SJCRH30 (cell line): ENCODE measurements around the gene SUGCT. TPM values are rescaled to one million over a fixed set of nuclear protein-coding genes. Genes with fewer than 3 reads are reported as not detected.
"Not testable (repeated sequence)": the region's sequence is repeated elsewhere in the genome, so short reads cannot be mapped to it uniquely, and the experiment has no call there.

Source experiments
- DNase-seq, 2 experiments: peaks; one replicate each; pipeline ENCODE4 v3.0.0-alpha.2; 2015 to 2020
- H3K27ac ChIP-seq: fragments of 250-450 bp; sonication (Bioruptor Pico); 2 replicates; pipeline ENCODE4 v1.5.1; 2020; ENCODE audit warnings: mild to moderate bottlenecking, moderate library complexity
- H3K27me3 ChIP-seq: fragments of 250-450 bp; sonication (Bioruptor Pico); 2 replicates; pipeline ENCODE4 v1.5.1; 2020; ENCODE audit warnings: mild to moderate bottlenecking, moderate library complexity
- H3K36me3 ChIP-seq: fragments of 250-450 bp; sonication (Bioruptor Pico); 2 replicates; pipeline ENCODE4 v1.5.1; 2020; ENCODE audit warnings: mild to moderate bottlenecking, moderate library complexity
- H3K4me1 ChIP-seq: fragments of 250-450 bp; sonication (Bioruptor Pico); 2 replicates; pipeline ENCODE4 v1.5.1; 2020; ENCODE audit warnings: mild to moderate bottlenecking, moderate library complexity
- H3K4me3 ChIP-seq: fragments of 250-450 bp; sonication (Bioruptor Pico); 2 replicates; pipeline ENCODE4 v1.5.1; 2020; ENCODE audit warnings: mild to moderate bottlenecking, moderate library complexity
- H3K9me3 ChIP-seq: fragments of 250-450 bp; sonication (Bioruptor Pico); replicated peaks from 2 replicates; pipeline ENCODE4 v1.5.1; 2020; ENCODE audit warnings: mild to moderate bottlenecking, moderate library complexity
- total RNA-seq: library from RNA; depleted of rRNA; stranded (reverse); fragments of >200 nt; shearing (Covaris generic); gene quantifications from 2 replicates; pipeline ENCODE4 v1.2.3, GENCODE V29; 2014

SUGCT gene
- total RNA-seq, 1 experiment from 2014 or later = 4.8 TPM

- DNase-seq = no peak
- no peaks in the 10 kb centered on the region for H3K9me3 ChIP-seq
- H3K4me3 ChIP-seq = no peak overlapping the region
- no peak overlapping the region for H3K27ac ChIP-seq
- H3K4me1 ChIP-seq = no peaks in the 10 kb centered on the region
- H3K27me3 ChIP-seq = no peaks in the 10 kb centered on the region; the same call in 1 of the 2 replicates
- H3K36me3 ChIP-seq = no peaks in the 10 kb centered on the region
Observed at GRCh38 chr7:40643664-40644063, 508.9 kb downstream of the SUGCT start.

- DNase-seq = no peak
- Histone ChIP-seq H3K4me1 (no peaks in the 10 kb centered on the region), H3K27me3 (no peaks in the 10 kb centered on the region; the same call in 1 of the 2 replicates), H3K9me3 (no peaks in the 10 kb centered on the region), H3K27ac (no peak overlapping the region), H3K4me3 (no peak overlapping the region), H3K36me3 (no peaks in the 10 kb centered on the region)
Observed at GRCh38 chr7:40644454-40645188, 509.8 kb downstream of the SUGCT start.

- Histone ChIP-seq H3K4me1 (no peaks in the 10 kb centered on the region), H3K9me3 (no peaks in the 10 kb centered on the region), H3K36me3 (no peaks in the 10 kb centered on the region), H3K27me3 (no peaks in the 10 kb centered on the region; the same call in 1 of the 2 replicates), H3K27ac (no peak overlapping the region), H3K4me3 (no peak overlapping the region)
- no peak for DNase-seq
Observed at GRCh38 chr7:40645197-40645596, 510.4 kb downstream of the SUGCT start.

- DNase-seq = no peak
- no peak overlapping the region for H3K4me3 ChIP-seq
- H3K9me3 ChIP-seq = no peaks in the 10 kb centered on the region
- no peaks in the 10 kb centered on the region for H3K36me3 ChIP-seq
- no peak overlapping the region for H3K27ac ChIP-seq
- no peaks in the 10 kb centered on the region; the same call in 1 of the 2 replicates for H3K27me3 ChIP-seq
- no peaks in the 10 kb centered on the region for H3K4me1 ChIP-seq
Observed at GRCh38 chr7:40646717-40647116, 511.9 kb downstream of the SUGCT start.

GRCh38 chr7:40647719-40648118 lies 512.9 kb downstream of the SUGCT start:
- Histone ChIP-seq H3K27ac (no peak overlapping the region), H3K4me1 (no peaks in the 10 kb centered on the region), H3K9me3 (no peaks in the 10 kb centered on the region), H3K27me3 (no peaks in the 10 kb centered on the region), H3K36me3 (no peaks in the 10 kb centered on the region), H3K4me3 (no peak overlapping the region)
- DNase-seq = no peak

GRCh38 chr7:40649247-40649646 lies 514.4 kb downstream of the SUGCT start:
- Histone ChIP-seq H3K9me3 (no peaks in the 10 kb centered on the region), H3K36me3 (no peaks in the 10 kb centered on the region), H3K4me1 (no peaks in the 10 kb centered on the region), H3K4me3 (no peak overlapping the region), H3K27me3 (no peaks in the 10 kb centered on the region), H3K27ac (no peak overlapping the region)
- no peak for DNase-seq

GRCh38 chr7:40650903-40651302 lies 516.1 kb downstream of the SUGCT start:
- DNase-seq, H3K27me3 ChIP-seq, H3K27ac ChIP-seq: not testable (repeated sequence)

GRCh38 chr7:40654171-40654570 lies 519.4 kb downstream of the SUGCT start:
- Histone ChIP-seq H3K27me3 (no peaks in the 10 kb centered on the region; the same call in 1 of the 2 replicates), H3K36me3 (no peaks in the 10 kb centered on the region), H3K4me3 (no peak overlapping the region), H3K9me3 (no peaks in the 10 kb centered on the region), H3K4me1 (no peaks in the 10 kb centered on the region), H3K27ac (no peak overlapping the region)
- no peak for DNase-seq

More at GRCh38 chr7:40650903-40651302, 516.1 kb downstream of the SUGCT start:
- not testable (repeated sequence) for H3K4me1 ChIP-seq, H3K4me3 ChIP-seq, H3K9me3 ChIP-seq, H3K36me3 ChIP-seq

GRCh38 chr7:40655426-40655825 lies 520.6 kb downstream of the SUGCT start:
- Histone ChIP-seq H3K27ac (no peak overlapping the region), H3K27me3 (no peaks in the 10 kb centered on the region; the same call in 1 of the 2 replicates), H3K36me3 (no peaks in the 10 kb centered on the region), H3K4me3 (no peak overlapping the region), H3K9me3 (no peaks in the 10 kb centered on the region), H3K4me1 (no peaks in the 10 kb centered on the region)
- DNase-seq = no peak

- H3K27ac ChIP-seq = no peak overlapping the region
- no peaks in the 10 kb centered on the region for H3K36me3 ChIP-seq
- no peaks in the 10 kb centered on the region for H3K4me1 ChIP-seq
- DNase-seq = no peak
- no peak overlapping the region for H3K4me3 ChIP-seq
- no peaks in the 10 kb centered on the region; the same call in 1 of the 2 replicates for H3K27me3 ChIP-seq
- H3K9me3 ChIP-seq = no peaks in the 10 kb centered on the region
Observed at GRCh38 chr7:40656349-40656748, 521.5 kb downstream of the SUGCT start.

- H3K27ac ChIP-seq = no peak overlapping the region
- no peak overlapping the region for H3K4me3 ChIP-seq
- no peaks in the 10 kb centered on the region; the same call in 1 of the 2 replicates for H3K27me3 ChIP-seq
- no peaks in the 10 kb centered on the region for H3K9me3 ChIP-seq
- DNase-seq = no peak
- no peaks in the 10 kb centered on the region for H3K36me3 ChIP-seq
- H3K4me1 ChIP-seq = no peaks in the 10 kb centered on the region
Observed at GRCh38 chr7:40658729-40659128, 523.9 kb downstream of the SUGCT start.

- Histone ChIP-seq H3K4me1 (no peaks in the 10 kb centered on the region), H3K9me3 (no peaks in the 10 kb centered on the region), H3K27me3 (no peaks in the 10 kb centered on the region; the same call in 1 of the 2 replicates), H3K4me3 (no peak overlapping the region), H3K36me3 (no peaks in the 10 kb centered on the region), H3K27ac (no peak overlapping the region)
- DNase-seq = peak in 1 of 2 experiments; percentile 8
Observed at GRCh38 chr7:40659231-40659630, 524.4 kb downstream of the SUGCT start.

GRCh38 chr7:40673285-40673684 lies 538.5 kb downstream of the SUGCT start:
- no peak overlapping the region for H3K27ac ChIP-seq

GRCh38 chr7:40674316-40674715 lies 539.5 kb downstream of the SUGCT start:
- no peaks in the 10 kb centered on the region for H3K4me1 ChIP-seq
- H3K27ac ChIP-seq = no peak overlapping the region
- no peak for DNase-seq

More at GRCh38 chr7:40673285-40673684, 538.5 kb downstream of the SUGCT start:
- H3K27me3 ChIP-seq = peaks cover 7% of the 10 kb centered on the region; the same call in 1 of the 2 replicates
- DNase-seq = no peak
- no peaks in the 10 kb centered on the region for H3K36me3 ChIP-seq
- H3K4me3 ChIP-seq = no peak overlapping the region
- H3K4me1 ChIP-seq = no peaks in the 10 kb centered on the region
- no peaks in the 10 kb centered on the region for H3K9me3 ChIP-seq

GRCh38 chr7:40675741-40676140 lies 540.9 kb downstream of the SUGCT start:
- peaks cover 10% of the 10 kb centered on the region; the same call in 1 of the 2 replicates for H3K27me3 ChIP-seq
- H3K36me3 ChIP-seq = no peaks in the 10 kb centered on the region
- DNase-seq = no peak
- H3K4me3 ChIP-seq = no peak overlapping the region
- no peaks in the 10 kb centered on the region for H3K4me1 ChIP-seq
- H3K9me3 ChIP-seq = no peaks in the 10 kb centered on the region
- no peak overlapping the region for H3K27ac ChIP-seq

More at GRCh38 chr7:40674316-40674715, 539.5 kb downstream of the SUGCT start:
- H3K4me3 ChIP-seq = no peak overlapping the region
- H3K36me3 ChIP-seq = no peaks in the 10 kb centered on the region
- H3K9me3 ChIP-seq = no peaks in the 10 kb centered on the region
- peaks cover 7% of the 10 kb centered on the region; the same call in 1 of the 2 replicates for H3K27me3 ChIP-seq

GRCh38 chr7:40676221-40676620 lies 541.4 kb downstream of the SUGCT start:
- no peaks in the 10 kb centered on the region for H3K36me3 ChIP-seq
- no peaks in the 10 kb centered on the region for H3K9me3 ChIP-seq
- no peak overlapping the region for H3K4me3 ChIP-seq
- no peak overlapping the region for H3K27ac ChIP-seq
- no peak for DNase-seq
- no peaks in the 10 kb centered on the region for H3K4me1 ChIP-seq
- H3K27me3 ChIP-seq = peaks cover 10% of the 10 kb centered on the region; the same call in 1 of the 2 replicates
